GM19328 (cell line): ENCODE measurements around the gene SZRD1.

Source experiments
- ATAC-seq: cut with Tn5 transposase; IDR thresholded peaks from one replicate; pipeline ENCODE4 v1.9.1; 2021; ENCODE audit warnings: mild to moderate bottlenecking, moderate library complexity; ENCODE audit not compliant: unreplicated experiment

Gene SZRD1

GRCh38 chr1:16367258-16367967 lies 371 bp downstream of the SZRD1 start:
- peak; percentile 63 for ATAC-seq

- no peak for ATAC-seq
These were observed 1.2 kb downstream of the SZRD1 start for GRCh38 chr1:16367968-16368890.

GRCh38 chr1:16369821-16370220 lies 2.8 kb downstream of the SZRD1 start:
- ATAC-seq = no peak

GRCh38 chr1:16371725-16372124 lies 4.7 kb downstream of the SZRD1 start:
- ATAC-seq = no peak

GRCh38 chr1:16372535-16373285 lies 5.7 kb downstream of the SZRD1 start:
- ATAC-seq = no peak

GRCh38 chr1:16374266-16374665 lies 7.2 kb downstream of the SZRD1 start:
- ATAC-seq = no peak

GRCh38 chr1:16375521-16376340 lies 8.7 kb downstream of the SZRD1 start:
- ATAC-seq = no peak

- ATAC-seq = no peak
These were observed 9.9 kb downstream of the SZRD1 start for GRCh38 chr1:16376971-16377370.

GRCh38 chr1:16378443-16378842 lies 11.4 kb downstream of the SZRD1 start:
- no peak for ATAC-seq

- no peak for ATAC-seq
These were observed 13.8 kb downstream of the SZRD1 start for GRCh38 chr1:16380868-16381267.

GRCh38 chr1:16383888-16384287 lies 16.8 kb downstream of the SZRD1 start:
- ATAC-seq = no peak

- ATAC-seq = no peak
These were observed 18.8 kb downstream of the SZRD1 start for GRCh38 chr1:16385659-16386453.

- no peak for ATAC-seq
These were observed 19.5 kb downstream of the SZRD1 start for GRCh38 chr1:16386454-16387113.

- no peak for ATAC-seq
These were observed 20.5 kb downstream of the SZRD1 start for GRCh38 chr1:16387201-16388188.

- no peak for ATAC-seq
These were observed 24.4 kb downstream of the SZRD1 start for GRCh38 chr1:16391411-16391810.

- ATAC-seq = no peak
These were observed 25.9 kb downstream of the SZRD1 start for GRCh38 chr1:16392740-16393569.
